ENCODE measurements around the gene CAPN1. TPM values are rescaled to one million over a fixed set of nuclear protein-coding genes. Genes with fewer than 3 reads are reported as not detected.
"Not testable (repeated sequence)": the region's sequence is repeated elsewhere in the genome, so short reads cannot be mapped to it uniquely, and the experiment has no call there.

Gene CAPN1
- total RNA-seq, 2 experiments from 2014 or later, result 89.9 to 111 TPM

DNA sequence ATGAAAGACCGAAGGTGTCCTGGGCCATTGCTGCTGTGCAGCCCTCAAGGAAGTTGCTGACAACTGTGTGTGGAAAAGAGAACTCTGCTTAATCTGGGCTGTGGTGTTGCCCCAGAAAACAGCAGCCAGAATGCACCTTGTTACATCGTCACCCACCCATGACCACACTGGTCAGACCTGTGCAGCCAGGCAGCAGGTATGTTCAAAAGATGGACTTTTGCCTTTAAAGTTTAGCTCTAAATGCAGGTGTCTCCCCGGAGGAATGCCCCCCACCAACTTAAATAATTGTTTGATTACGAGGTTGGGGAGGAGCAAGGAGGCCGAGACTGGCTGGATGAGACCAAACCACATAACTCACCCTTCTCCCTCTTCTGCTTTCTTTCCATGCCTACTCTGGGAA lies 64.8 kb downstream of the CAPN1 start:
- no peak for DNase-seq (ENCODE audit: low spot score)
- intact Hi-C loops (cut with micrococcal nuclease; ENCODE audit: unreplicated experiment), result no loop called here
- H3K9me3 ChIP-seq (ENCODE audit: low read length), result peaks cover 18% of the 10 kb centered on the region; the same call in 1 of the 2 replicates
- no peaks in the 10 kb centered on the region for H3K79me2 ChIP-seq (ENCODE audit: insufficient read depth, low read depth, low read length)
- H3K4me3 ChIP-seq (ENCODE audit: low read depth, low read length, poor library complexity, severe bottlenecking), result no peak overlapping the region
- CTCF ChIA-PET (ENCODE audit: unreplicated experiment), result no interaction called here
- no peak for TF ChIP-seq EZH2phosphoT487 (IDR thresholded peaks at IDR 0.05; ENCODE audit: borderline replicate concordance, low read depth, low read length)
- TF ChIP-seq, protein P1, sequence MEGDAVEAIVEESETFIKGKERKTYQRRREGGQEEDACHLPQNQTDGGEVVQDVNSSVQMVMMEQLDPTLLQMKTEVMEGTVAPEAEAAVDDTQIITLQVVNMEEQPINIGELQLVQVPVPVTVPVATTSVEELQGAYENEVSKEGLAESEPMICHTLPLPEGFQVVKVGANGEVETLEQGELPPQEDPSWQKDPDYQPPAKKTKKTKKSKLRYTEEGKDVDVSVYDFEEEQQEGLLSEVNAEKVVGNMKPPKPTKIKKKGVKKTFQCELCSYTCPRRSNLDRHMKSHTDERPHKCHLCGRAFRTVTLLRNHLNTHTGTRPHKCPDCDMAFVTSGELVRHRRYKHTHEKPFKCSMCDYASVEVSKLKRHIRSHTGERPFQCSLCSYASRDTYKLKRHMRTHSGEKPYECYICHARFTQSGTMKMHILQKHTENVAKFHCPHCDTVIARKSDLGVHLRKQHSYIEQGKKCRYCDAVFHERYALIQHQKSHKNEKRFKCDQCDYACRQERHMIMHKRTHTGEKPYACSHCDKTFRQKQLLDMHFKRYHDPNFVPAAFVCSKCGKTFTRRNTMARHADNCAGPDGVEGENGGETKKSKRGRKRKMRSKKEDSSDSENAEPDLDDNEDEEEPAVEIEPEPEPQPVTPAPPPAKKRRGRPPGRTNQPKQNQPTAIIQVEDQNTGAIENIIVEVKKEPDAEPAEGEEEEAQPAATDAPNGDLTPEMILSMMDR (conservative IDR thresholded peaks at IDR 0.05; ENCODE audit: low read length), result no peak
- POLR2A ChIA-PET, result interaction anchor here (0.6 kb wide), 1 partner anchor 872 kb away, joined by 4 read pairs; no protein-coding TSS in a partner anchor
- no peak overlapping the region for H3K27ac ChIP-seq (ENCODE audit: low read depth, low read length, poor library complexity, severe bottlenecking)
- H3K4me1 ChIP-seq (ENCODE audit: insufficient read depth, low read length, poor library complexity, severe bottlenecking), result no peaks in the 10 kb centered on the region
- no peaks in the 10 kb centered on the region for H3K36me3 ChIP-seq (ENCODE audit: insufficient read depth, low read length)
- H4K20me1 ChIP-seq (ENCODE audit: insufficient read depth, low read length), result no peaks in the 10 kb centered on the region
- H2AFZ ChIP-seq (ENCODE audit: low read length), result no peak overlapping the region
- no peaks in the 10 kb centered on the region for H3K9me2 ChIP-seq (ENCODE audit: insufficient read depth, low read length)
- no peak overlapping the region for H3K4me2 ChIP-seq (ENCODE audit: low read length)
- no TSS peak for BruUV-seq (replicated peaks)

DNA sequence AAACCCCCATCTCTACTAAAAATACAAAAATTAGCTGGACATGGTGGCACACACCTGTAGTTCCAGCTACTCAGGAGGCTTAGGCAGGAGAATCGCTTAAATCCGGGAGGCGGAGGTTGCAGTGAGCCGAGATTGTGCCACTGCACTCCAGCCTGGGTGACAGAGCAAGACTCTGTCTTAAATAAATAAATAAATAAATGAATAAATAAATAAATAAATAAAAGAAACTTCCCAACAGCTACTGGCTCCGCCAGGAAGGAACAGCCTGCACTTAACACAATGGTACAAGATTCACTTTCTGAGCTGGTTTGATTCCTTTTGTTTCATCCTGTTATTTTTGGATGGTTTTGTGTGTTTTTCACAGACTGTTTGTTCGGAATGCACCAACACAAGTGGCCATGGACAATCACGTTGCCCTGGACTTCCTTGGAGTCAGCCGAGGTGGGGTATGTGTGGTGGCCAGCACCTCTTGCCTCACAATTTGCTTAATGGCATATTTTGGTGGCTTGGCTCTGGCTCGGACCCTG lies 66.5 kb downstream of the CAPN1 start:
- H3K9me3 ChIP-seq (ENCODE audit: low read length); H3K27ac ChIP-seq (ENCODE audit: low read depth, low read length, poor library complexity, severe bottlenecking); H3K9me2 ChIP-seq (ENCODE audit: insufficient read depth, low read length); H3K36me3 ChIP-seq (ENCODE audit: insufficient read depth, low read length); H3K4me2 ChIP-seq (ENCODE audit: low read length); CTCF ChIA-PET (ENCODE audit: unreplicated experiment); H4K20me1 ChIP-seq (ENCODE audit: insufficient read depth, low read length); H3K79me2 ChIP-seq (ENCODE audit: insufficient read depth, low read depth, low read length); BruUV-seq (replicated peaks); H3K4me3 ChIP-seq (ENCODE audit: low read depth, low read length, poor library complexity, severe bottlenecking); DNase-seq (ENCODE audit: low spot score); intact Hi-C loops (cut with micrococcal nuclease; ENCODE audit: unreplicated experiment); H2AFZ ChIP-seq (ENCODE audit: low read length); H3K4me1 ChIP-seq (ENCODE audit: insufficient read depth, low read length, poor library complexity, severe bottlenecking): not testable (repeated sequence)
- POLR2A ChIA-PET, result interaction anchor here (1.2 kb wide), 1 partner anchor 14 kb away, joined by 3 read pairs; the partner anchor contains the start of gene POLA2

DNA sequence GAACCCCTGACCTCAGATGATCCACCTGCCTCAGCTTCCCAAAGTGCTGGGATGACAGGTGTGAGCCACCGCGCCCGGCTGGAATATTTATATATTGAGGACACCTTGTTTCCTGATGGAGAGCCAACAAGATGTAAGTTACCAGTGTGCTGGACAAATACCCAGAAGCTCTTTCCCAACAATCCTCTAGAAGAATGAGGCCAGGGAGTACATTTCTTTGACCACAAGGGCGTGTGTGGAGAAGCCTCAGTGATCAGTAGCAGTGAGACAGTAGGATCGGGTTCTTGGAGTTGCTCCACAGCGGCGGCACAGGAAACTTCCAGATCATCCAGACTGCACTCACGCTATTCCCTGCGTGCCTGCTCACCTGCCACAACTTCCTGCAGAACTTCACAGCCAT lies 69.7 kb downstream of the CAPN1 start:
- Histone ChIP-seq H3K36me3 (ENCODE audit: insufficient read depth, low read length) (no peaks in the 10 kb centered on the region), H3K9me3 (ENCODE audit: low read length) (no peaks in the 10 kb centered on the region), H2AFZ (ENCODE audit: low read length) (no peak overlapping the region), H3K4me1 (ENCODE audit: insufficient read depth, low read length, poor library complexity, severe bottlenecking) (no peaks in the 10 kb centered on the region), H3K79me2 (ENCODE audit: insufficient read depth, low read depth, low read length) (no peaks in the 10 kb centered on the region), H3K4me3 (ENCODE audit: low read depth, low read length, poor library complexity, severe bottlenecking) (no peak overlapping the region), H3K4me2 (ENCODE audit: low read length) (no peak overlapping the region), H4K20me1 (ENCODE audit: insufficient read depth, low read length) (no peaks in the 10 kb centered on the region), H3K27ac (ENCODE audit: low read depth, low read length, poor library complexity, severe bottlenecking) (no peak overlapping the region), H3K9me2 (ENCODE audit: insufficient read depth, low read length) (no peaks in the 10 kb centered on the region)
- ChIA-PET POLR2A (interaction anchor here (0.5 kb wide), 1 partner anchor 258 kb away, joined by 3 read pairs; no protein-coding TSS in a partner anchor), CTCF (ENCODE audit: unreplicated experiment) (interaction anchor here (0.8 kb wide), 1 partner anchor 32 kb away, joined by 3 read pairs; no protein-coding TSS in a partner anchor)
- no peak for DNase-seq (ENCODE audit: low spot score)
- BruUV-seq (replicated peaks), result no TSS peak
- intact Hi-C loops (cut with micrococcal nuclease; ENCODE audit: unreplicated experiment), result loop anchor here (2.0 kb wide), 1 partner anchor 47 kb away; no protein-coding TSS in a partner anchor
- TF ChIP-seq, protein P1 (conservative IDR thresholded peaks at IDR 0.05; ENCODE audit: low read length), result no peak
- no peak for TF ChIP-seq EZH2phosphoT487 (IDR thresholded peaks at IDR 0.05; ENCODE audit: borderline replicate concordance, low read depth, low read length)
